ENCODE results near the gene PPIB.

DNA sequence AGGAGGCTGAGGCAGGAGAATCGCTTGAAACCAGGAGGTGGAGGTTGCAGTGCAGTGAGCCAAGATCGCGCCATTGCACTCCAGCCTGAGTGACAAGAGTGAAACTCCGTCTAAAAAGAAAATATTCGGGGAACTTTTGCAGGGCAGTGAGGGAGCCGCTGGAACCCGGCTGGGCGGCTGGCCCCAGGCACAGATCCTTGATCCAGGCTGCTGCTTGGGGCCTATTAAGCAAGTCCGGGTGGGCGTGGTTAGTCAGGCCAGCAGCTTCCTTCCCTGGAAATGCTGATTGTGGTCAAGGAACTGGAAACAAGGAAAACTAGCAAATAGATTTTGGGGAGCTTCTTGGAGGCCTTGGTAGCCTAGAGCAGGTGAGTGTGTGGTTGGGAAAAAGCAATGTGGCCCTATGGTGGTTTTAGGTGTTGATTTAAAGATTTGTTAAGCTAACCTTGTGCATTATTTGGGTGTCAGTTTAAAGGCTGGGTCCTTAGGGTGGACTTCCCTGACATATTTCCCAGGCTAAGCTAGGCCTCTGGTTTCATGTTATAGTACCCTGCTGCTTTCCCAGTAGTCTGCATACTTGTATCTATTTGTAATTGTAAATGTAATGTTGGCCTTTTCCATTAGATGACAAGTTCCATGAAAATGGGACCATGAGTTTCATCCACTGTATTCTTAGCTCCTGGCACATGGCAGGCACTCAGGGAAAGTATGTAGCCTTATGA, 29.0 kb downstream of the PPIB start:
- TF ChIP-seq, protein P1, sequence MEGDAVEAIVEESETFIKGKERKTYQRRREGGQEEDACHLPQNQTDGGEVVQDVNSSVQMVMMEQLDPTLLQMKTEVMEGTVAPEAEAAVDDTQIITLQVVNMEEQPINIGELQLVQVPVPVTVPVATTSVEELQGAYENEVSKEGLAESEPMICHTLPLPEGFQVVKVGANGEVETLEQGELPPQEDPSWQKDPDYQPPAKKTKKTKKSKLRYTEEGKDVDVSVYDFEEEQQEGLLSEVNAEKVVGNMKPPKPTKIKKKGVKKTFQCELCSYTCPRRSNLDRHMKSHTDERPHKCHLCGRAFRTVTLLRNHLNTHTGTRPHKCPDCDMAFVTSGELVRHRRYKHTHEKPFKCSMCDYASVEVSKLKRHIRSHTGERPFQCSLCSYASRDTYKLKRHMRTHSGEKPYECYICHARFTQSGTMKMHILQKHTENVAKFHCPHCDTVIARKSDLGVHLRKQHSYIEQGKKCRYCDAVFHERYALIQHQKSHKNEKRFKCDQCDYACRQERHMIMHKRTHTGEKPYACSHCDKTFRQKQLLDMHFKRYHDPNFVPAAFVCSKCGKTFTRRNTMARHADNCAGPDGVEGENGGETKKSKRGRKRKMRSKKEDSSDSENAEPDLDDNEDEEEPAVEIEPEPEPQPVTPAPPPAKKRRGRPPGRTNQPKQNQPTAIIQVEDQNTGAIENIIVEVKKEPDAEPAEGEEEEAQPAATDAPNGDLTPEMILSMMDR (IDR thresholded peaks at IDR 0.05), result no peak
- TF ChIP-seq POLR2A (IDR thresholded peaks at IDR 0.05), result no peak

Measured in adrenal gland (tissue), 5 donors.